ENCODE results near the gene PRRC1. TPM values are rescaled to one million over a fixed set of nuclear protein-coding genes. Genes with fewer than 3 reads are reported as not detected.

The PRRC1 gene
- total RNA-seq, 1 experiment from 2014 or later = 109 TPM

- Mint-ChIP-seq H3K4me3 (ENCODE audit: unreplicated experiment) (no peak overlapping the region), H3K4me1 (ENCODE audit: insufficient read depth, unreplicated experiment) (no peaks in the 10 kb centered on the region), H3K36me3 (ENCODE audit: insufficient read depth, unreplicated experiment) (no peaks in the 10 kb centered on the region), H3K9me3 (ENCODE audit: unreplicated experiment) (no peaks in the 10 kb centered on the region), H3K27me3 (ENCODE audit: insufficient read depth, unreplicated experiment) (peaks cover 82% of the 10 kb centered on the region), H3K27ac (ENCODE audit: low read depth, unreplicated experiment) (no peak overlapping the region)
- DNase-seq (ENCODE audit: unreplicated experiment) = peak; percentile 75
- intact Hi-C loops (cut with micrococcal nuclease) = loop anchor here (1.0 to 5.0 kb wide), 5 partner anchors 181 to 837 kb away; partner anchors contain the start of genes MARCHF3 and MEGF10
- ChIA-PET CTCF (interaction anchor here (0.6 to 4.5 kb wide), 57 partner anchors 8 to 1191 kb away, joined by 3 to 50 read pairs (median 3); no protein-coding TSS in a partner anchor), POLR2A (interaction anchor here (0.6 to 1.3 kb wide), 4 partner anchors 25 to 713 kb away, joined by 3 to 8 read pairs (median 4); no protein-coding TSS in a partner anchor)
- peak; percentile 95 for TF ChIP-seq CTCF (IDR thresholded peaks at IDR 0.05; ENCODE audit: unreplicated experiment)
- no TSS peak for BruUV-seq (replicated peaks)
Measured at GRCh38 chr5:127492854-127493738, 24.3 kb upstream of the PRRC1 start.

- no peak overlapping the region for H3K27ac Mint-ChIP-seq (ENCODE audit: low read depth, unreplicated experiment)
- TF ChIP-seq CTCF (IDR thresholded peaks at IDR 0.05; ENCODE audit: unreplicated experiment) = no peak
- peaks cover 59% of the 10 kb centered on the region for H3K27me3 Mint-ChIP-seq (ENCODE audit: insufficient read depth, unreplicated experiment)
- H3K9me3 Mint-ChIP-seq (ENCODE audit: unreplicated experiment) = no peaks in the 10 kb centered on the region
- BruUV-seq (replicated peaks) = no TSS peak
- CTCF ChIA-PET = interaction anchor here (0.6 to 1.2 kb wide), 2 partner anchors 38 to 56 kb away, joined by 3 read pairs; no protein-coding TSS in a partner anchor
- DNase-seq (ENCODE audit: unreplicated experiment) = no peak
- H3K36me3 Mint-ChIP-seq (ENCODE audit: insufficient read depth, unreplicated experiment) = no peaks in the 10 kb centered on the region
- intact Hi-C loops (cut with micrococcal nuclease) = no loop called here
- no peak overlapping the region for H3K4me3 Mint-ChIP-seq (ENCODE audit: unreplicated experiment)
- H3K4me1 Mint-ChIP-seq (ENCODE audit: insufficient read depth, unreplicated experiment) = no peaks in the 10 kb centered on the region
- POLR2A ChIA-PET = interaction anchor here (0.7 to 1.0 kb wide), 2 partner anchors 9 to 225 kb away, joined by 3 to 6 read pairs; no protein-coding TSS in a partner anchor
Measured at GRCh38 chr5:127498548-127498947, 18.9 kb upstream of the PRRC1 start.

- H3K4me3 Mint-ChIP-seq (ENCODE audit: unreplicated experiment) = no peak overlapping the region
- H3K4me1 Mint-ChIP-seq (ENCODE audit: insufficient read depth, unreplicated experiment) = no peaks in the 10 kb centered on the region
- DNase-seq (ENCODE audit: unreplicated experiment) = no peak
- ChIA-PET CTCF (interaction anchor here (0.5 to 2.6 kb wide), 3 partner anchors 10 to 21 kb away, joined by 3 to 27 read pairs (median 3); no protein-coding TSS in a partner anchor), POLR2A (no interaction called here)
- H3K27ac Mint-ChIP-seq (ENCODE audit: low read depth, unreplicated experiment) = no peak overlapping the region
- no peaks in the 10 kb centered on the region for H3K36me3 Mint-ChIP-seq (ENCODE audit: insufficient read depth, unreplicated experiment)
- no peak for TF ChIP-seq CTCF (IDR thresholded peaks at IDR 0.05; ENCODE audit: unreplicated experiment)
- intact Hi-C loops (cut with micrococcal nuclease) = no loop called here
- no peaks in the 10 kb centered on the region for H3K9me3 Mint-ChIP-seq (ENCODE audit: unreplicated experiment)
- H3K27me3 Mint-ChIP-seq (ENCODE audit: insufficient read depth, unreplicated experiment) = peaks cover 40% of the 10 kb centered on the region
- BruUV-seq (replicated peaks) = no TSS peak
Measured at GRCh38 chr5:127505905-127506304, 11.5 kb upstream of the PRRC1 start.

GRCh38 chr5:127506616-127507015 is 10.8 kb upstream of the PRRC1 start:
- intact Hi-C loops (cut with micrococcal nuclease) = no loop called here
- no peak for TF ChIP-seq CTCF (IDR thresholded peaks at IDR 0.05; ENCODE audit: unreplicated experiment)
- BruUV-seq (replicated peaks) = no TSS peak
- Mint-ChIP-seq H3K36me3 (ENCODE audit: insufficient read depth, unreplicated experiment) (no peaks in the 10 kb centered on the region), H3K27ac (ENCODE audit: low read depth, unreplicated experiment) (no peak overlapping the region), H3K27me3 (ENCODE audit: insufficient read depth, unreplicated experiment) (peaks cover 47% of the 10 kb centered on the region), H3K4me1 (ENCODE audit: insufficient read depth, unreplicated experiment) (no peaks in the 10 kb centered on the region), H3K9me3 (ENCODE audit: unreplicated experiment) (no peaks in the 10 kb centered on the region), H3K4me3 (ENCODE audit: unreplicated experiment) (no peak overlapping the region)
- no peak for DNase-seq (ENCODE audit: unreplicated experiment)
- CTCF ChIA-PET = interaction anchor here (0.9 to 2.6 kb wide), 2 partner anchors 10 to 14 kb away, joined by 3 to 27 read pairs; no protein-coding TSS in a partner anchor
- POLR2A ChIA-PET = interaction anchor here (0.6 to 3.4 kb wide), 2 partner anchors 11 to 767 kb away, joined by 3 to 16 read pairs; partner anchors contain the start of gene PRRC1
